Transverse colon (tissue), 4 donors: ENCODE results near the gene LRBA. TPM values are rescaled to one million over a fixed set of nuclear protein-coding genes. Genes with fewer than 3 reads are reported as not detected.

Source experiments
- DNase-seq: peaks from one replicate; pipeline ENCODE4 v3.0.0-alpha.2; 2019
- H3K27ac ChIP-seq, 4 donors: fragments of 200-600 bp; sonication (generic); 2 replicates each; pipeline ENCODE4 v1.5.1; 2016 to 2018; ENCODE audit warnings: inconsistent platforms in 4 of 4
- H3K27me3 ChIP-seq: fragments of 200-600 bp; sonication (generic); 2 replicates; pipeline ENCODE4 v1.5.1; 2017; ENCODE audit warnings: inconsistent platforms
- H3K36me3 ChIP-seq, 4 donors: fragments of 200-600 bp; sonication (generic); 2 replicates each; pipeline ENCODE4 v1.5.1; 2017 to 2019; ENCODE audit warnings: inconsistent platforms in 4 of 4
- H3K4me1 ChIP-seq, 4 donors: fragments of 200-600 bp; sonication (generic); 2 replicates each; pipeline ENCODE4 v1.5.1; 2017 to 2020; ENCODE audit warnings: inconsistent platforms in 4 of 4
- H3K4me3 ChIP-seq, 4 donors: fragments of 200-600 bp; sonication (generic); 1 replicate in 1 of 4; 2 replicates in 3 of 4; pipeline versions ENCODE4 v1.5.1 to v1.6.1; 2017 to 2019; ENCODE audit warnings: inconsistent platforms in 4 of 4
- H3K9me3 ChIP-seq, 2 donors: fragments of 200-600 bp; sonication (generic); 2 replicates each; pipeline ENCODE4 v1.5.1; 2017 to 2019; ENCODE audit warnings: inconsistent platforms in 2 of 2
- EP300 ChIP-seq: sonication (generic); formaldehyde crosslinking; IDR thresholded peaks from one replicate; pipeline ENCODE4 v1.6.1; 2017; ENCODE audit warnings: antibody characterized with exemption, low read depth
- POLR2A ChIP-seq: fragments of 450-650 bp; IDR thresholded peaks from one replicate; pipeline ENCODE4 v1.6.1; 2016; ENCODE audit warnings: antibody characterized with exemption, mild to moderate bottlenecking, moderate library complexity
- POLR2AphosphoS5 ChIP-seq, 3 donors: sonication (generic); formaldehyde crosslinking; IDR thresholded peaks; one replicate each; pipeline ENCODE4 v1.6.1; 2016; ENCODE audit warnings: antibody characterized with exemption in 3 of 3
- WGBS, 2 donors: methylation state at CpG; one replicate each; pipeline ENCODE4 v1.1.5; 2018; ENCODE audit warnings: low coverage in 1 of 2; 5-methylcytosine and 5-hydroxymethylcytosine counted together
- in situ Hi-C, 4 donors: fragments of 200-750 bp; cut with MboI; loops; one replicate each; pipeline versions ENCODE4 v1.15.0 to v1.15.1; 2017; ENCODE audit warnings: low sequenced_read_pairs in 3 of 4, low pct_ligation_motif_present in 1 of 4, low pct_unique_long_range_greater_than_20kb in 1 of 4
- intact Hi-C: fragments of 100-400 bp; cut with DNase I; formaldehyde crosslinking; loops from one replicate; pipeline ENCODE4 v1.15.1; 2023; ENCODE audit warnings: low total_unique reads
- total RNA-seq, 4 donors: library from RNA; depleted of rRNA; stranded (reverse); fragments of >200 nt; gene quantifications; one replicate each; pipeline ENCODE4 v1.1.0, GENCODE V29; 2016
- TF ChIP-seq, protein P1 (sequence below), 5 experiments: fragments of 200-600 bp in 3 of 5; fragments of 450-650 bp in 2 of 5; sonication (generic) in 3 of 5; IDR thresholded peaks; 1 replicate in 2 of 5; 2 replicates in 3 of 5; pipeline ENCODE4 v1.5.1; 2016 to 2017; ENCODE audit warnings: antibody characterized with exemption in 5 of 5, inconsistent platforms in 3 of 5, mild to moderate bottlenecking in 2 of 5, moderate library complexity in 1 of 5

Gene LRBA
- total RNA-seq, 4 donors from 2014 or later: 82.7 to 125 (median 112) TPM

DNA sequence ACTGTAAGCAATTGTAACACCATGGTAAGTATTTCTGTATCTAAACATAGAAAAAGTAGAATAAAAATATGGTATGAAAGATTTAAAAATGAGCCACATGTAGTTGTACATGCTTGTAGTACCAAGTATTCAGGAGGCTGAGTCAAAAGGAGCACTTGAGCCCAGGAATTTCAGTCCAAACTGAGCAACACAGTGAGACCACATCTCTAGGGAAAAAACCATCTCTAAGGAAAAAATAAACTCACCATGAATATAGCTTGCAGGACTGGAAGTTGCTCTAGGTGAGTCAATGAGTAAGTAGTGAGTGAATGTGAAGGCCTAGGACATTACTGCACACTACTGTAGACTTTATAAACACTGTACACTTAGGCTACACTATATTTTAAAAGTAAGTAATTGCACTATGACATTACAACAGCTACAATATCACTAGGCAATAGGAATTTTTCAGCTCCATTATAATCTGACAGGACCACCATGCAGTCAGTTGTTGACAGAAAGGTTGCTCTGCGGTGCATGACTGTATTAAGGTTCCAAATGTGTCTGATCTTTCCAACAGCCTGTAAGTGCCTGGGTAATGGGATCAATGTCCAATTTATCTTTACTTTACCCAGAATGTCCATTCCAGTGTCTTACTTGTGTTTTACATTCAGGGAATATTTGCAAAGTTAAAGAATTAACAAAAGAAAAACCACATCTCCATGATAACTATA lies 28.9 kb upstream of the LRBA start:
- WGBS, 2 donors: 84 to 86% methylated on average over 1 of the region's 1 CpG
- in situ Hi-C loops: no loop called here
- intact Hi-C loops: no loop called here
- DNase-seq: no peak
- Histone ChIP-seq H3K4me1 (no peaks in the 10 kb centered on the region), H3K36me3 (no peaks in the 10 kb centered on the region), H3K27ac (no peak overlapping the region), H3K27me3 (no peaks in the 10 kb centered on the region), H3K9me3 (no peaks in the 10 kb centered on the region), H3K4me3 (no peak overlapping the region)
- TF ChIP-seq POLR2AphosphoS5 (IDR thresholded peaks at IDR 0.05): no peak
- TF ChIP-seq, protein P1, sequence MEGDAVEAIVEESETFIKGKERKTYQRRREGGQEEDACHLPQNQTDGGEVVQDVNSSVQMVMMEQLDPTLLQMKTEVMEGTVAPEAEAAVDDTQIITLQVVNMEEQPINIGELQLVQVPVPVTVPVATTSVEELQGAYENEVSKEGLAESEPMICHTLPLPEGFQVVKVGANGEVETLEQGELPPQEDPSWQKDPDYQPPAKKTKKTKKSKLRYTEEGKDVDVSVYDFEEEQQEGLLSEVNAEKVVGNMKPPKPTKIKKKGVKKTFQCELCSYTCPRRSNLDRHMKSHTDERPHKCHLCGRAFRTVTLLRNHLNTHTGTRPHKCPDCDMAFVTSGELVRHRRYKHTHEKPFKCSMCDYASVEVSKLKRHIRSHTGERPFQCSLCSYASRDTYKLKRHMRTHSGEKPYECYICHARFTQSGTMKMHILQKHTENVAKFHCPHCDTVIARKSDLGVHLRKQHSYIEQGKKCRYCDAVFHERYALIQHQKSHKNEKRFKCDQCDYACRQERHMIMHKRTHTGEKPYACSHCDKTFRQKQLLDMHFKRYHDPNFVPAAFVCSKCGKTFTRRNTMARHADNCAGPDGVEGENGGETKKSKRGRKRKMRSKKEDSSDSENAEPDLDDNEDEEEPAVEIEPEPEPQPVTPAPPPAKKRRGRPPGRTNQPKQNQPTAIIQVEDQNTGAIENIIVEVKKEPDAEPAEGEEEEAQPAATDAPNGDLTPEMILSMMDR (IDR thresholded peaks at IDR 0.05): no peak
- no peak for TF ChIP-seq POLR2A
- no peak for TF ChIP-seq EP300

DNA sequence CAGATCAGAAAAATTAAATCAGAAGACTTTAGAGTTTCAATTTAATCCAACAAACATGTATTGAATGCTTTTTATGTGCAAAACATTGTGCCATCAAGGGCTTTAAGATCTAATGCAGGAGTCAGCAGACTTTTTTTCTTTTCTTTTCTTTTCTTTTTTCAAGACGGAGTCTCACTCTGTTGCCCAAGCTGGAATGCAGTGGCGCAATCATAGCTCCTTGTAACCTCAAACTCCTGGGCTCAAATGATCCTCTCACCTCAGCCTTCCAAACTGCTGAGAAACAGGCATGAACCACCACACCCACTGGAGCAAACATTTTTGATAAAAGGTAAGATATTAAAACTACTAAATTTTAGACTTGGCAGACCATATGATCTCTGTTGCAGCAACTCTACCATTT lies 24.6 kb upstream of the LRBA start:
- Histone ChIP-seq H3K27me3 (no peaks in the 10 kb centered on the region), H3K27ac (no peak overlapping the region), H3K4me1 (peaks cover 0 to 2% (median 0%) of the 10 kb centered on the region in 4 donors), H3K9me3 (no peaks in the 10 kb centered on the region), H3K4me3 (no peak overlapping the region), H3K36me3 (no peaks in the 10 kb centered on the region)
- no peak for TF ChIP-seq POLR2AphosphoS5 (IDR thresholded peaks at IDR 0.05)
- TF ChIP-seq, protein P1 (IDR thresholded peaks at IDR 0.05): no peak
- TF ChIP-seq EP300: no peak
- TF ChIP-seq POLR2A: no peak
- 94% methylated on average over 2 of the region's 2 CpGs for WGBS, 2 donors
- intact Hi-C loops: no loop called here
- in situ Hi-C loops: no loop called here
- DNase-seq: no peak

DNA sequence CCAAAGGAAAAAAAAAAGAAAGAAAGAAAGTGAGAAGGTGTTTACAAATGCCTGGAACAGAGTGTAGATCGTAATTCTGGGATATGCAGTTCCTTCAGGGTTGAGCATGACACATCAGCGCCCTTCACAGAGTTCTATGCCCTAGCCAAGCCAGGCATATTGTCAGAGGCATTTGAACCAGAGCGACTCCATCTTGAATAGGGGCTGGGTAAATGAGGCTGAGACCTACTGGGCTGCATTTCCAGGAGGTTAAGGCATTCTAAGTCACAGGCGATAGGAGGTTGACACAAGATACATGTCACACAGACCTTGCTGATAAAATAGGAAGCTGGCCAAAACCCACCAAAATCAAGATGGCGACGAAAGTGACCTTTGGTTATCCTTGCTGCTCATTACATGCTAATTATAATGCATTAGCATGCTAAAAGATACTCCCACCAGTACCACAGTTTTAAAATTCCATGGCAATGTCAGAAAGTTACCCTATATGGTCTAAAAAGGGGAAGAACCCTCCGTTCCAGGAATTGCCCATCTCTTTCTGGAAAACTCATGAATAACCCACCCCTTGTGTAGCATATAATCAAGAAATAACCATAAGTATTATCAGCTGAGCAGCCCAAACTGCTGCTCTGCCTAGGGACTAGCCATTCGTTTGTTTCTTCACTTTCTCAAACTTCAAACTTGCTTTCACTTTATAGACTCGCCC lies 23.5 kb upstream of the LRBA start:
- intact Hi-C loops (no loop called here), in situ Hi-C loops (no loop called here)
- Histone ChIP-seq H3K4me3 (no peak overlapping the region), H3K27ac (no peak overlapping the region), H3K36me3 (no peaks in the 10 kb centered on the region), H3K27me3 (no peaks in the 10 kb centered on the region), H3K4me1 (peaks cover 0 to 2% (median 0%) of the 10 kb centered on the region in 4 donors), H3K9me3 (no peaks in the 10 kb centered on the region)
- DNase-seq: no peak
- 90 to 92% methylated on average over 8 to 9 of the region's 9 CpGs for WGBS, 2 donors
- TF ChIP-seq POLR2AphosphoS5 (IDR thresholded peaks at IDR 0.05) (no peak), POLR2A (no peak), EP300 (no peak)
- TF ChIP-seq, protein P1 (IDR thresholded peaks at IDR 0.05): no peak

DNA sequence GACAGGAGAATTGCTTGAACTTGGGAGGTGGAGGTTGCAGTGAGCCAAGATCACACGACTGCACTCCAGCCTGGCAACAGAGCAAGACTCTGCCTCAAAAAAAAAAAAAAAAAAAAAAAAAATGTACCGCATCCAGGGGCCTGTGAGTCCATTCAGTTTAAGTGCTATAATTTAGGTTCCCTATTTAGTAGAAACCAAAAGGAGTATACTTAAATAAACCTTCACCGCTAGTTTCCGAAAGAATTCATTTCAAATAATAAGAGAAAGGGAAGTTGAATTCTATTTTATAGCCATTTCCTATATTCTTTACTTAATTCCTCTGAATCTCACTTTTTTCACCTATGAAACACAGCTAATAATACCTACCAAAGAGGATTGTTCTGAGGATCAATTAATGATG lies 20.8 kb upstream of the LRBA start:
- Histone ChIP-seq H3K9me3 (no peaks in the 10 kb centered on the region), H3K4me3 (no peak overlapping the region), H3K36me3 (no peaks in the 10 kb centered on the region), H3K27me3 (no peaks in the 10 kb centered on the region), H3K27ac (peak overlapping the region in 1 of 4 donors; percentile 46), H3K4me1 (peaks cover 0 to 2% (median 0%) of the 10 kb centered on the region in 4 donors)
- WGBS, 2 donors: 60 to 62% methylated on average over 4 of the region's 4 CpGs
- intact Hi-C loops: no loop called here
- in situ Hi-C loops: no loop called here
- TF ChIP-seq POLR2AphosphoS5 (IDR thresholded peaks at IDR 0.05) (no peak), POLR2A (no peak), EP300 (no peak)
- TF ChIP-seq, protein P1 (IDR thresholded peaks at IDR 0.05): no peak
- no peak for DNase-seq
